OCI-LY1 (cell line): ENCODE data around the gene SLC17A3.

Experiments
- H2AFZ ChIP-seq: fragments of 200-600 bp; sonication (generic), shearing (Covaris generic); 2 replicates; pipeline ENCODE4 v1.6.0; 2014; ENCODE audit warnings: antibody characterized with exemption, mild to moderate bottlenecking, low read length
- H3F3A ChIP-seq: fragments of 200-600 bp; sonication (generic), shearing (Covaris generic); 2 replicates; pipeline ENCODE4 v1.6.0; 2014; ENCODE audit warnings: mild to moderate bottlenecking, antibody characterized with exemption, low read length, moderate library complexity; ENCODE audit not compliant: insufficient read depth
- H3K27ac ChIP-seq: fragments of 200-600 bp; sonication (generic); 2 replicates; pipeline ENCODE4 v1.5.1; 2014; ENCODE audit warnings: low read length, mixed run types, mild to moderate bottlenecking, low read depth; ENCODE audit not compliant: poor library complexity, severe bottlenecking
- H3K27me3 ChIP-seq: fragments of 200-600 bp; sonication (generic); 2 replicates; pipeline ENCODE4 v1.6.0; 2014; ENCODE audit warnings: antibody characterized with exemption, mild to moderate bottlenecking, low read length, moderate library complexity; ENCODE audit not compliant: insufficient read depth
- H3K36me3 ChIP-seq: fragments of 200-600 bp; sonication (generic); 2 replicates; pipeline ENCODE4 v1.6.1; 2014; ENCODE audit warnings: mild to moderate bottlenecking, antibody characterized with exemption, low read length, moderate library complexity, mixed read lengths; ENCODE audit not compliant: insufficient read depth
- H3K4me1 ChIP-seq: fragments of 200-600 bp; sonication (generic); 2 replicates; pipeline ENCODE4 v1.5.1; 2014; ENCODE audit warnings: mild to moderate bottlenecking, low read length, moderate library complexity; ENCODE audit not compliant: insufficient read depth, severe bottlenecking
- H3K4me2 ChIP-seq: fragments of 200-600 bp; sonication (generic), shearing (Covaris generic); 2 replicates; pipeline ENCODE4 v1.6.1; 2014; ENCODE audit warnings: low read length
- H3K4me3 ChIP-seq: fragments of 200-600 bp; sonication (generic); 2 replicates; pipeline ENCODE4 v1.5.1; 2014; ENCODE audit warnings: low read length, low read depth, mild to moderate bottlenecking, mixed read lengths; ENCODE audit not compliant: poor library complexity, severe bottlenecking
- H3K79me2 ChIP-seq: fragments of 200-600 bp; shearing (Covaris generic); 2 replicates; pipeline ENCODE4 v1.6.1; 2016; ENCODE audit warnings: mixed run types, low read length, mixed read lengths; ENCODE audit not compliant: insufficient read depth
- H3K9ac ChIP-seq: fragments of 200-600 bp; sonication (generic), shearing (Covaris generic); 2 replicates; pipeline ENCODE4 v1.6.1; 2014; ENCODE audit warnings: mild to moderate bottlenecking, low read length, mixed read lengths
- H3K9me2 ChIP-seq: fragments of 200-600 bp; sonication (generic), shearing (Covaris generic); 2 replicates; pipeline ENCODE4 v1.6.1; 2014; ENCODE audit warnings: low read depth, mild to moderate bottlenecking, low read length, mixed read lengths
- H3K9me3 ChIP-seq: fragments of 200-600 bp; shearing (Covaris generic); 2 replicates; pipeline ENCODE4 v1.6.1; 2014; ENCODE audit warnings: low read length, mixed read lengths
- H4K20me1 ChIP-seq: fragments of 200-600 bp; sonication (generic), shearing (Covaris generic); 2 replicates; pipeline ENCODE4 v1.6.0; 2016; ENCODE audit warnings: mild to moderate bottlenecking, low read length; ENCODE audit not compliant: insufficient read depth
- EZH2 ChIP-seq: fragments of 200-600 bp; sonication (generic), shearing (Covaris generic); IDR thresholded peaks from 2 replicates; pipeline ENCODE4 v1.8.0; 2017; ENCODE audit warnings: borderline replicate concordance, mixed run types, mild to moderate bottlenecking, antibody characterized with exemption, low read length, moderate library complexity, mixed read lengths
- TF ChIP-seq, protein P1 (sequence below): fragments of 200-600 bp; sonication (generic), shearing (Covaris generic); IDR thresholded peaks from 2 replicates; pipeline ENCODE4 v1.5.1; 2017; ENCODE audit warnings: mild to moderate bottlenecking, antibody characterized with exemption, low read length, moderate library complexity, mixed read lengths

The SLC17A3 gene

DNA sequence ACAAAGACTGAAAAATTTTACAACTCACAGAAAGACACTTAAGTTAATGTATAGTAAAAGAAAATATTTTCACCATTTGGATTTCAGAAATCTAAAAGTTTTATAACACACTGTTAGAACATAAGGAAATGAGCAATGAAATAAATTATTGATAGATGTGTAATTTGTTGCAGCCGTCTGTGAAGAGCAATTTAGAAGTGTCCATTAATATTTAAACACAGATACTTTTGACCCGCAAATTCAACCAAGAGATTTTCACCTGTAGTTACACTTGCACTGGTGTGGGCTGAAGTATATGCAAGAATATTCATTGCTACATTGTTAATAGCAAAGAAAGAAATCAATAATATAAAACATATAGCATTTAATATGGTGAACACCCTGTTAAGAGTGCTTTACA, 14.6 kb upstream of the SLC17A3 start:
- H3F3A ChIP-seq: no peaks in the 10 kb centered on the region
- no peaks in the 10 kb centered on the region for H3K79me2 ChIP-seq
- H3K9me2 ChIP-seq: no peaks in the 10 kb centered on the region
- H4K20me1 ChIP-seq: no peaks in the 10 kb centered on the region
- H3K27ac ChIP-seq: no peak overlapping the region
- no peak overlapping the region for H3K4me3 ChIP-seq
- no peak for TF ChIP-seq EZH2
- TF ChIP-seq, protein P1, sequence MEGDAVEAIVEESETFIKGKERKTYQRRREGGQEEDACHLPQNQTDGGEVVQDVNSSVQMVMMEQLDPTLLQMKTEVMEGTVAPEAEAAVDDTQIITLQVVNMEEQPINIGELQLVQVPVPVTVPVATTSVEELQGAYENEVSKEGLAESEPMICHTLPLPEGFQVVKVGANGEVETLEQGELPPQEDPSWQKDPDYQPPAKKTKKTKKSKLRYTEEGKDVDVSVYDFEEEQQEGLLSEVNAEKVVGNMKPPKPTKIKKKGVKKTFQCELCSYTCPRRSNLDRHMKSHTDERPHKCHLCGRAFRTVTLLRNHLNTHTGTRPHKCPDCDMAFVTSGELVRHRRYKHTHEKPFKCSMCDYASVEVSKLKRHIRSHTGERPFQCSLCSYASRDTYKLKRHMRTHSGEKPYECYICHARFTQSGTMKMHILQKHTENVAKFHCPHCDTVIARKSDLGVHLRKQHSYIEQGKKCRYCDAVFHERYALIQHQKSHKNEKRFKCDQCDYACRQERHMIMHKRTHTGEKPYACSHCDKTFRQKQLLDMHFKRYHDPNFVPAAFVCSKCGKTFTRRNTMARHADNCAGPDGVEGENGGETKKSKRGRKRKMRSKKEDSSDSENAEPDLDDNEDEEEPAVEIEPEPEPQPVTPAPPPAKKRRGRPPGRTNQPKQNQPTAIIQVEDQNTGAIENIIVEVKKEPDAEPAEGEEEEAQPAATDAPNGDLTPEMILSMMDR: no peak
- H3K9me3 ChIP-seq: no peaks in the 10 kb centered on the region
- no peak overlapping the region for H2AFZ ChIP-seq
- no peaks in the 10 kb centered on the region for H3K4me1 ChIP-seq
- H3K4me2 ChIP-seq: no peak overlapping the region
- H3K9ac ChIP-seq: no peak overlapping the region
- no peaks in the 10 kb centered on the region for H3K36me3 ChIP-seq
- H3K27me3 ChIP-seq: no peaks in the 10 kb centered on the region; the same call in 1 of the 2 replicates

DNA sequence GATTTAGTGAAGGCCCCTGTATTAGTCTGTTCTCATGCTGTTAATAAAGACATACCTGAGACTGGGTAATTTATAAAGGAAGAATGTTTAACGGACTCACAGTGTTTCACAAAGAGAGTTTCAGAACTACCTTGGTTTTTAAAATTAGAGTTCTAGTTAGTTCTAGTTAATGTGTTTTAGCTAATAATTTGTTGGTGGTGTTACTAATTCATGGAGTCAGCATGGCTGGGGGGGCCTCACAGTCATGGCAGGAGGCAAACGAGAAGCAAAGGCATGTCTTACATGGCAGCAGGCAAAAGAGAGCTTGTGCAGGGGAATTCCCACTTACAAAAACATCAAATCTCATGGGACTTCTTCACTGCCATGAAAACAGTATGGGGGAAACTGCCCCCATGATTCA, 12.0 kb upstream of the SLC17A3 start:
- Histone ChIP-seq H3K4me1 (no peaks in the 10 kb centered on the region), H3K9me2 (no peaks in the 10 kb centered on the region), H3K4me2 (no peak overlapping the region), H3K79me2 (no peaks in the 10 kb centered on the region), H3K36me3 (no peaks in the 10 kb centered on the region), H3K27ac (no peak overlapping the region), H3K9me3 (no peaks in the 10 kb centered on the region), H3F3A (no peaks in the 10 kb centered on the region), H2AFZ (no peak overlapping the region), H3K9ac (no peak overlapping the region), H4K20me1 (no peaks in the 10 kb centered on the region), H3K27me3 (no peaks in the 10 kb centered on the region; the same call in 1 of the 2 replicates), H3K4me3 (no peak overlapping the region)
- TF ChIP-seq, protein P1: no peak
- no peak for TF ChIP-seq EZH2

DNA sequence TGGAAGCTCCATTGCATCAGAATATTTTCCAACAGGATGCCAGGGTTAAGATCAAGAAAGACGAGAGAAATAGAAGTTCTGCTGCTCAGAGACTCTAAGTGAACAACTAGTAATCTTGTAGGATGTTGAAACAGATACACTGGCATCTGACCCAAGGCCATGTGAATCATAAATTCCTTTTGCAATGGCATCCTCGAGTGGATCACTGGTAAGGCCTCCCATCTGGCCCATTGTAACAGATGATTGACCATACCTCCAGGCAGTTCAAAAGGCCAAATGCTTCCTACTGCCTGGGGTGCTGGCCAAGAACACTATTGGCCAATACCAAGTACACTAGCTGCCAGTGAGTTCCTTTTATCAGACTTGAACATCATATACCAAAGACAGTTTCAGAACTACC, 9.9 kb upstream of the SLC17A3 start:
- Histone ChIP-seq H3K9ac (no peak overlapping the region), H3K4me1 (no peaks in the 10 kb centered on the region), H3K9me2 (no peaks in the 10 kb centered on the region), H3K4me3 (no peak overlapping the region), H3K9me3 (no peaks in the 10 kb centered on the region), H2AFZ (no peak overlapping the region), H3K79me2 (no peaks in the 10 kb centered on the region), H4K20me1 (no peaks in the 10 kb centered on the region), H3K4me2 (no peak overlapping the region), H3F3A (no peaks in the 10 kb centered on the region), H3K27ac (no peak overlapping the region), H3K27me3 (no peaks in the 10 kb centered on the region; the same call in 1 of the 2 replicates), H3K36me3 (no peaks in the 10 kb centered on the region)
- TF ChIP-seq EZH2: no peak
- TF ChIP-seq, protein P1: no peak
